HepG2 (cell line): ENCODE results near the gene TLNRD1. TPM values are rescaled to one million over a fixed set of nuclear protein-coding genes. Genes with fewer than 3 reads are reported as not detected.

Experiments
- ATAC-seq: fragments of 200-7000 bp; cut with Tn5 transposase; 3 replicates; pipeline ENCODE4 v1.9.1; 2020; ENCODE audit warnings: mild to moderate bottlenecking, moderate library complexity
- BruUV-seq: library from RNA; stranded (reverse); fragments of 400-500 nt; replicated peaks from 2 replicates; lab custom pipeline; 2021; lab: Mats Ljungman, UMichigan
- CTCF ChIA-PET: fragments of 300-600 bp; formaldehyde crosslinking; extraction: SDS; loops from one replicate; lab custom pipeline; 2021; ENCODE audit warnings: low total read pairs, inconsistent platforms, low intra/inter-chr PET ratio; lab: Yijun Ruan, JAX
- POLR2A ChIA-PET: fragments of 350-600 bp; sonication (Branson Sonifier 250); formaldehyde crosslinking; loops from one replicate; lab custom pipeline; 2020; ENCODE audit warnings: antibody characterized with exemption, inconsistent platforms; lab: Yijun Ruan, JAX
- DNase-seq: peaks from one replicate; pipeline ENCODE4 v3.0.0-alpha.2; 2015; ENCODE audit warnings: low spot score
- FAIRE-seq: peaks from 3 replicates; lab custom pipeline; 2011; peaks lifted over from hg19 to GRCh38; lab: Jason Lieb, UNC
- H2AFZ ChIP-seq: one replicate; pipeline ENCODE4 v1.6.1; 2011; ENCODE audit warnings: low read length, inconsistent platforms
- H3K27ac ChIP-seq: fragments of 300-600 bp; 3 replicates; pipeline ENCODE4 v1.8.0; 2011; ENCODE audit warnings: mixed run types, mild to moderate bottlenecking, mixed read lengths, low read length, inconsistent platforms; ENCODE audit not compliant: insufficient read depth; ENCODE audit errors: extremely low read length
- H3K27me3 ChIP-seq, 2 experiments: fragments of 200-600 bp in 1 of 2; 2 replicates in 1 of 2; 3 replicates in 1 of 2; pipeline versions ENCODE4 v1.6.0 to v1.8.0; 2011; ENCODE audit warnings: low read length in 2 of 2, mild to moderate bottlenecking in 2 of 2, moderate library complexity in 2 of 2, inconsistent platforms in 1 of 2; ENCODE audit not compliant: insufficient read depth in 2 of 2, control insufficient read depth in 1 of 2
- H3K36me3 ChIP-seq, 2 experiments: fragments of 200-600 bp in 1 of 2; replicated peaks in 1 of 2; 2 replicates in 1 of 2; 3 replicates in 1 of 2; pipeline versions ENCODE4 v1.5.1 to v1.8.0; 2011; ENCODE audit warnings: low read length in 2 of 2, inconsistent platforms in 1 of 2; ENCODE audit not compliant: insufficient read depth in 2 of 2, control insufficient read depth in 1 of 2
- H3K4me1 ChIP-seq: 2 replicates; pipeline ENCODE4 v1.5.1; 2012; ENCODE audit warnings: low read length, inconsistent platforms; ENCODE audit not compliant: insufficient read depth
- H3K4me2 ChIP-seq: 2 replicates; pipeline ENCODE4 v1.6.0; 2011; ENCODE audit warnings: low read depth, low read length, inconsistent platforms
- H3K4me3 ChIP-seq, 3 experiments: fragments of 200-600 bp in 1 of 3; sonication (generic), shearing (Covaris generic) in 1 of 3; replicated peaks in 1 of 3; 2 replicates each; pipeline ENCODE4 v1.5.1; 2011 to 2016; ENCODE audit warnings: low read length in 3 of 3, inconsistent platforms in 2 of 3, low read depth in 2 of 3, mild to moderate bottlenecking in 2 of 3, control low read depth in 1 of 3, mixed read lengths in 1 of 3; ENCODE audit not compliant: insufficient read depth in 1 of 3
- H3K79me2 ChIP-seq: one replicate; pipeline ENCODE4 v1.6.1; 2011; ENCODE audit warnings: low read length, inconsistent platforms; ENCODE audit not compliant: insufficient read depth
- H3K9ac ChIP-seq: 2 replicates; pipeline ENCODE4 v1.6.0; 2011; ENCODE audit warnings: mild to moderate bottlenecking, low read depth, low read length, inconsistent platforms; ENCODE audit not compliant: insufficient read depth
- H3K9me3 ChIP-seq: 2 replicates; pipeline ENCODE4 v1.5.1; 2012; ENCODE audit warnings: mild to moderate bottlenecking, low read length
- H4K20me1 ChIP-seq: 2 replicates; pipeline ENCODE4 v1.6.0; 2011; ENCODE audit warnings: inconsistent platforms, mild to moderate bottlenecking, low read length, moderate library complexity; ENCODE audit not compliant: insufficient read depth
- ARNT ChIP-seq: fragments of 450-650 bp; IDR thresholded peaks from 2 replicates; pipeline ENCODE4 v1.6.1; 2017
- ATRX ChIP-seq: sonication (generic); formaldehyde crosslinking; IDR thresholded peaks from 2 replicates; pipeline ENCODE4 v1.4.0; 2020; ENCODE audit warnings: missing genetic modification reagents, borderline replicate concordance
- CENPX ChIP-seq: sonication (generic); formaldehyde crosslinking; IDR thresholded peaks from 2 replicates; pipeline ENCODE4 v1.9.0; 2021; ENCODE audit warnings: mild to moderate bottlenecking, missing genetic modification reagents, moderate library complexity
- MLXIP ChIP-seq: sonication (generic); formaldehyde crosslinking; IDR thresholded peaks from 2 replicates; pipeline ENCODE4 v1.9.0; 2021; ENCODE audit warnings: missing genetic modification reagents, borderline replicate concordance
- RAD51 ChIP-seq: fragments of 450-650 bp; IDR thresholded peaks from 2 replicates; pipeline ENCODE4 v1.6.1; 2016; ENCODE audit warnings: borderline replicate concordance
- ZNF124 ChIP-seq: sonication (generic); formaldehyde crosslinking; IDR thresholded peaks from 2 replicates; pipeline ENCODE4 v1.4.0; 2020; ENCODE audit warnings: missing genetic modification reagents
- ZNF280D ChIP-seq: sonication (generic); formaldehyde crosslinking; IDR thresholded peaks from 2 replicates; pipeline ENCODE4 v1.5.1; 2020; ENCODE audit warnings: mild to moderate bottlenecking, missing genetic modification reagents
- ZNF318 ChIP-seq: sonication (generic); formaldehyde crosslinking; IDR thresholded peaks from 2 replicates; pipeline ENCODE4 v1.4.0; 2020; ENCODE audit warnings: mild to moderate bottlenecking, missing genetic modification reagents
- WGBS: methylation state at CpG from one replicate; pipeline ENCODE4 v1.1.6; 2017; ENCODE audit warnings: low lambda C conversion rate; 5-methylcytosine and 5-hydroxymethylcytosine counted together
- in situ Hi-C: cut with HindIII; loops from 2 replicates; pipeline ENCODE4 v1.10.0; 2017; ENCODE audit warnings: low pct_unique_long_range_greater_than_20kb; ENCODE audit not compliant: extremely low pct_ligation_motif_present
- intact Hi-C: fragments of 100-400 bp; cut with micrococcal nuclease; formaldehyde crosslinking; loops from one replicate; pipeline ENCODE4 v1.10.0; 2022; ENCODE audit not compliant: unreplicated experiment
- polyA plus RNA-seq, 8 experiments: library from polyadenylated mRNA; depleted of rRNA in 3 of 8; stranded (reverse) in 7 of 8; unstranded in 1 of 8; fragments of >200 nt; fragmentation: Illumina TruSeq in 4 of 8; extraction: Trizol in 4 of 8; gene quantifications; 2 replicates each; pipeline versions ENCODE4 v1.2.1 to v1.2.3, GENCODE V29; 2011 to 2016; ENCODE audit warnings: low read depth in 4 of 8, missing spikeins in 1 of 8, mixed read lengths in 1 of 8; ENCODE audit not compliant: insufficient read depth in 1 of 8
- total RNA-seq, 5 experiments: library from RNA; depleted of rRNA; stranded (reverse); fragments of >200 nt; fragmentation: Illumina TruSeq; extraction: Trizol; gene quantifications; 2 replicates each; pipeline ENCODE4 v1.2.3, GENCODE V29; 2016; ENCODE audit warnings: low read depth in 1 of 5

The TLNRD1 gene
- total and polyA plus RNA-seq, 2 of the 13 experiments (the other 11 are each of a cell fraction or from before 2014, with no cell fraction given): 3.4 to 5.3 TPM

GRCh38 chr15:80992441-80992840 is 8.3 kb upstream of the TLNRD1 start:
- Histone ChIP-seq H3K9me3 (no peaks in the 10 kb centered on the region), H3K4me2 (no peak overlapping the region), H3K36me3 (no peaks in the 10 kb centered on the region), H3K27ac (no peak overlapping the region), H3K4me1 (peaks cover 26% of the 10 kb centered on the region), H3K4me3 (no peak overlapping the region), H3K9ac (no peak overlapping the region), H3K79me2 (peaks cover 19% of the 10 kb centered on the region), H4K20me1 (peaks cover 2% of the 10 kb centered on the region; the same call in 1 of the 2 replicates), H2AFZ (no peak overlapping the region), H3K27me3 (no peaks in the 10 kb centered on the region; a peak in 1 of 5 replicates)
- DNase-seq (no peak), ATAC-seq (no peak), FAIRE-seq (no peak)
- POLR2A ChIA-PET: no interaction called here
- intact Hi-C loops (no loop called here), in situ Hi-C loops (no loop called here)
- BruUV-seq: no TSS peak
- CTCF ChIA-PET: no interaction called here
- WGBS: 95% methylated on average over 1 of the region's 1 CpG
- TF ChIP-seq RAD51 (no peak), ATRX (CRISPR knock-in tag) (no peak), ZNF318 (CRISPR knock-in tag) (no peak), ZNF280D (CRISPR knock-in tag) (no peak), ZNF124 (CRISPR knock-in tag) (no peak), CENPX (CRISPR knock-in tag) (no peak), MLXIP (CRISPR knock-in tag) (no peak), ARNT (no peak)
